Neuron (in vitro differentiated cells): ENCODE data around the gene JUP.
A peak's percentile ranks its signal among the peaks of the same experiment; 100 is the strongest.

Experiments
- H2AFZ ChIP-seq: one replicate; pipeline ENCODE4 v1.6.1; 2013; ENCODE audit warnings: low read depth, mild to moderate bottlenecking, inconsistent platforms, low read length, moderate library complexity
- H3K27me3 ChIP-seq: one replicate; pipeline ENCODE4 v1.6.1; 2013; ENCODE audit warnings: low read length; ENCODE audit not compliant: insufficient read depth
- H3K36me3 ChIP-seq: one replicate; pipeline ENCODE4 v1.6.1; 2013; ENCODE audit warnings: low read length; ENCODE audit not compliant: insufficient read depth
- H3K4me1 ChIP-seq: one replicate; pipeline ENCODE4 v1.6.1; 2013; ENCODE audit warnings: low read length; ENCODE audit not compliant: insufficient read depth
- H3K4me3 ChIP-seq: 2 replicates; pipeline ENCODE4 v1.5.1; 2013; ENCODE audit warnings: mild to moderate bottlenecking, low read length, moderate library complexity
- H3K9me3 ChIP-seq: one replicate; pipeline ENCODE4 v1.6.1; 2013; ENCODE audit warnings: low read length

The JUP gene

DNA sequence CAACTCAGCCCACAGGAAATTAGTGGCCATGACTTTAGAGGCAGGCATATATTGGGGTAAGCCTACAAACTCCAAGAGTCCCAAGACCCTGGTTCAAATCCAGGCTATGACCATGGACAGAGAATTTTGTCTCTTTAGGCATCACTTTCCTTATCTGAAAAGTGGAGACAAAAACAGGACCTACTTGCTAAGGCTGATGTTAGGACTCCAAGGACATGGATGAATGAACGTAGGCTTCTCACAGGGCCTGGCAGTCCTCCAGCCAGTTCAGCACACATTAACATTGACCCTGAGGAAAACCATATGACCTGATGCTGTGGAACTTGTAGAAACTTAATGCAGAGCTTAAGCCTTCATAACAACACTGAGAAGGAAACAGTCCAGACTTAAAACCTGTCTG lies 27.7 kb upstream of the JUP start:
- H3K4me1 ChIP-seq, result peaks cover 25% of the 10 kb centered on the region
- no peaks in the 10 kb centered on the region for H3K9me3 ChIP-seq
- H3K36me3 ChIP-seq, result peaks cover 23% of the 10 kb centered on the region
- peak overlapping the region; percentile 65 for H3K4me3 ChIP-seq
- H3K27me3 ChIP-seq, result no peaks in the 10 kb centered on the region
- no peak overlapping the region for H2AFZ ChIP-seq

DNA sequence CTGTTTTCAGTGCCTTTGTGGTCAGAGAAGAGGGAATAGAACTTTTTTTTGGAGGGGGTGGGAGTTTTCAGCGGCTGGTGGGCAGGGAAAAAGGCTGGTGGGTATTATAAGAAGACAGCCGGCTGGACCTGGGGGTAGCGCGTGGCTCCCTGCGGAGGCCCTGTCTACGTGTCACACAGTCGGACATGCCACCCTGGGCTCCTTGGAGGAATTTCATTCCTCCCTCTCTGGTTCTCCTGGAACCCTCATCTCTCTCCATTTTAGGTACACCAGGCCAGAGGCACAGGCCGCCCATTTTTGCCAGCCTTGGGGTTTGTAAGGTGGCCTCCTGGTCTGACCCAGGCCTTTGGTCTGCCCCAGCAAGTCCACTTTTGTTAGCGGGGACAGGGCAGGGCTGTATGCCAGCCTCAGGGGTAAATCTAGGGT lies 27.2 kb upstream of the JUP start:
- peak overlapping the region; percentile 82 for H2AFZ ChIP-seq
- H3K36me3 ChIP-seq, result peaks cover 22% of the 10 kb centered on the region
- no peaks in the 10 kb centered on the region for H3K27me3 ChIP-seq
- no peaks in the 10 kb centered on the region for H3K9me3 ChIP-seq
- H3K4me1 ChIP-seq, result peaks cover 25% of the 10 kb centered on the region
- H3K4me3 ChIP-seq, result peak overlapping the region; percentile 65

DNA sequence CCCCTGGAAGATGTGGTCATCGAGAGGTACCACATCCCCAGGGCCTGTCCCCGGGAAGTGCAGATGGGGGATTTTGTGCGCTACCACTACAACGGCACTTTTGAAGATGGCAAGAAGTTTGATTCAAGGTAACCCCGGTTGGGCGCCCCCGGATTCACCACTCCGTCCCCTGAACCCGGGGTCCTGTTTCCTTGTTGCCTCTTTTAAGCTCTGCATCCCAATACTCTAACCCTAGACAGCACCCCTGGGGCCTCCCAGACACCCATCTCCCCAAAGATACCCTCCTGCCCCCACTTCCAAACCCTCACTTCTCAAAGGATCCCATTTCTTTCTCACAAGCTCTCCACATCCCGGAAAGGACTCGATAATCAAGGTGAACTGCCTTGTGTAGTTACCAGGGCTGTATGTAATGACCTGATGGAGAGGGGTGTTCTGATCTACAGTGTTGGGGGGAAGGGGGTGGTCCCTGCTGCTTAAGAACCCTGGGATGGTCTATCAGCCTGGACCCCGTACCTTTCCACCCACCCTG lies 26.7 kb upstream of the JUP start:
- H3K9me3 ChIP-seq, result no peaks in the 10 kb centered on the region
- H2AFZ ChIP-seq, result peak overlapping the region; percentile 82
- H3K36me3 ChIP-seq, result peaks cover 20% of the 10 kb centered on the region
- H3K4me3 ChIP-seq, result peak overlapping the region; percentile 65
- H3K4me1 ChIP-seq, result peaks cover 25% of the 10 kb centered on the region
- no peaks in the 10 kb centered on the region for H3K27me3 ChIP-seq

- no peaks in the 10 kb centered on the region for H3K9me3 ChIP-seq
- H3K4me3 ChIP-seq, result peak within 1 kb of the TSS; percentile 65
- H2AFZ ChIP-seq, result peak within 1 kb of the TSS; percentile 82
- H3K27me3 ChIP-seq, result no peaks in the 10 kb centered on the region
- peaks cover 25% of the 10 kb centered on the region for H3K4me1 ChIP-seq
- H3K36me3 ChIP-seq, result peaks cover 16% of the 10 kb centered on the region
Observed at GRCh38 chr17:41812381-41813151, 26.1 kb upstream of the JUP start, which contains the start of gene FKBP10. Gene FKBP10, plus strand, starts transcription at chr17:41813004. Its CDS starts 31 bp downstream, at chr17:41813035.

GRCh38 chr17:41811549-41812380 lies 25.3 kb upstream of the JUP start, which contains the start of gene P3H4:
Gene P3H4, minus strand, starts transcription at chr17:41811949. Its CDS starts 34 bp downstream, at chr17:41811915.
- Histone ChIP-seq H2AFZ (peak within 1 kb of the TSS; percentile 82), H3K4me1 (peaks cover 25% of the 10 kb centered on the region), H3K4me3 (peak within 1 kb of the TSS; percentile 65), H3K36me3 (peaks cover 16% of the 10 kb centered on the region), H3K9me3 (no peaks in the 10 kb centered on the region), H3K27me3 (no peaks in the 10 kb centered on the region)

DNA sequence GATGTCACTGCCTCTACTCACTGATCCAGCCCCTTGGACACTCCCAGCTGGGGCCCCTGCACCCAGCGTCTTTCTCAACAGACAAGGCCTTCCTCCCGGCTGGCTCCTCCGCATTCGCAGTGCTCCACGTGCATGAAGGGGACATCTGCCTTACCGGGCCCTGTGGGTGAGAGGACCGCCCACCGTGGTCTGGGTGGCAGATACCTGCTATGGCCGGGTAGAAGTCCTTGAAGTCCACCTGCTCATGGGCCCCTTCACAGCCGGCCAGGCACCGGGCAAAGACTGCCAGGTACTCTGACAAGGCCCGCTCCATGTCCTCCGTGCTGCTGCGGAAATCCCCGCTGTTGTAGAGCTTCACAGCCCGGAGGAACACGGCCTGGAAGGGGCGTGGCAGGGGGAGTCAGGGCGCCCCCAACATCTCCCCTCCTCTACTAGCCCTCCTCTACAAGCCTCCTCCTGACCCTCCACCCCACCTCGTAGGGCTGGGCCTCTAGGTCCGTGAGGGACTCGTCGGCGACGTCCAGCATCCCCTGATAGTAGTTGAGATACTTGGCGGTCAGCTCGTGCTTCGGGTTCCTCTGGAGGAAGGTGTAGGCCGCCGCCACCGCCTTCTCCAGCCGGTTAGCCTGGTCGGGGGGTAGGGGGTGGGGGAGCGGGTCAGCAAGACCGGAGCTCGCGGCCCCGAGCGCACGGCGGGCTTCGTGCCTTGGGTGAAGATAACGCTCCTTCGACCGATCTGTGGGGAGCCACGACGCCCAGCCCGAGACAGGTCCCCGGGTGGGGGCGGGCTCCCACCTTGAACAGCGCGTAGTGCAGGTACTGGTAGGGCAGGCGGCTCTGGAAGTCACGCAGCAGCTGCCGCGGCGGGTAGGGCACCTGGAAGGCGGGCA lies 24.4 kb upstream of the JUP start:
- peaks cover 25% of the 10 kb centered on the region for H3K4me1 ChIP-seq
- peaks cover 17% of the 10 kb centered on the region for H3K36me3 ChIP-seq
- peak overlapping the region; percentile 65 for H3K4me3 ChIP-seq
- H3K9me3 ChIP-seq, result no peaks in the 10 kb centered on the region
- peak overlapping the region; percentile 82 for H2AFZ ChIP-seq
- no peaks in the 10 kb centered on the region for H3K27me3 ChIP-seq

DNA sequence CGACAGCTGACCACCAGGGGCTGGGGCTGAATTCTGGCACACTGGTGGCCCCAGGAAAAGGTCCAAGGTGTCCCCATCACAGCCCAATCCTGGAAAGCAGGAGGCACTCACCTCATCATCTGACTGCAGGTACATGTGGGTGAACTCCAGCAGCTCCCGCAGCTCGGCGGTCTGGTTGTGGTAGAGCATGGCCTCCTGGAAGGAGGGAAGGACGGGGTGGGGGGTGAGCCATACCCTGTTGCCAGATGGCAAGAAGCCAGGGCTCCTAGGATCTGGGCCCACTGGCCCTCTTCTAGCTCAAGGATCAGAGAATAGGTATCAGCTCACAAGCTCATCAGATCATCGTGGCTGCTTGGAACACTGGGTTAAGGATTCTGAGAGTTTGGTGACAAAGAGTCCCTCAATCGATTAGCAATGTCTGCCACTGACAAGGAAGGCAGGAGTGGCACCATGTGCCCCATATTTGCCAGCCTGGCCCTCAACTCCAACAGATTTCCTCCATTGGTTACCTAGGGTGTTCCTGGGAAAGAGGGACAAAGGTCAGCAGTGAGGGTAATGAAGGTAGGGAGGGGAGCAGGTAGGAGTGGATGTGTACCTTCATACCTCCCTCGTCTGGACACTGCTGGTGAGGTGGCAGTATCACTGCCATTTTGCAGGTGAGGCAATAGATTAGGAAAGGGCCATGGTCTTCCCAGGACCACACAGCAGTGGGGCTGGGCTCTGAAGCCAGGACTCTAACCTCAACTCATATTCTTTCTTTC lies 20.4 kb upstream of the JUP start:
- peaks cover 17% of the 10 kb centered on the region for H3K36me3 ChIP-seq
- H3K9me3 ChIP-seq, result no peaks in the 10 kb centered on the region
- H3K4me3 ChIP-seq, result no peak overlapping the region
- H3K4me1 ChIP-seq, result peaks cover 11% of the 10 kb centered on the region
- no peak overlapping the region for H2AFZ ChIP-seq
- H3K27me3 ChIP-seq, result no peaks in the 10 kb centered on the region

GRCh38 chr17:41803049-41804020 lies 16.8 kb upstream of the JUP start:
- no peaks in the 10 kb centered on the region for H3K27me3 ChIP-seq
- H2AFZ ChIP-seq, result no peak overlapping the region
- H3K9me3 ChIP-seq, result no peaks in the 10 kb centered on the region
- peaks cover 10% of the 10 kb centered on the region for H3K36me3 ChIP-seq
- no peak overlapping the region for H3K4me3 ChIP-seq
- H3K4me1 ChIP-seq, result peaks cover 5% of the 10 kb centered on the region

DNA sequence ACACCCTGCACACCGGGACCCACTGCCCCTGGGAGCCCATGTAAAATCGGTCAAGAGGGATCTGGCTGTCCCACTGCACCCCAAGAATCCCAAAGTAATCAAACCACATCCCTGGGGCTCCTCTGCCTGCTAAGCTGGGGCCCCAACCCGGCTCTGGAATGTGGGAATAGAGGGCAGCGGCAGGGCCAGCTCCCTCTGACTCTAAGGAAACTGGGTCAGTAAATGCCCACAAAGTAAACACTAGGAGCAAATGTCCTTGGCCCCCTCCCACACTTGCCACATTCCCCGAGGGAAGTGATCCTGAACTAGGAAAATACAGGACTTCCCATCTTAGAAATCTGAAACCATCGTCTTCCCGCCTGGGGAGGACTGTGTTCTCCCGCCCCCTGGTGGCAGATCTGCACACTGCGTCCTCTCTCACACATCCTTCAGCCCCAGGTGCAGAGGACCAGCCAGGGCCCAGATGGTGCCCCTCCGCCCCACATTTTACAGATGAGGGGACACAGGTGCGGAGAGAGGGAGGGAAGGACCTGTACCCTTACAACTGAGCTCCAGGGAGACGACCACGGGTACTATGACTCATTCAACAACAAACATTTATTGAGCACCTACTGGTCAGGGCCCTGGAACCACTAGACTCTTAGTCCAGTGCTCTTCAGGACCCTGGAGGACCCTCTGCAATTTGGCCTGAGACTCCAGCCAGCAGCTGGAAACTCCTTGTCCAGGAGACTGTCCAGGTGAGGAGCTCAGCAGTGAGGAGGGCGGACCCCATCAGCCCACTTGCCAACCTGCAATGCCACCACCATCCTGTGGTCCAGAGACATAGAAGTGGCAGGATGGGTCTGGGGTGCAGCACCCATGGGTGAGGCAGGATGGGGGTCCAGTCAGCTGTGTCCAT lies 15.1 kb upstream of the JUP start:
- Histone ChIP-seq H3K9me3 (no peaks in the 10 kb centered on the region), H3K36me3 (peaks cover 6% of the 10 kb centered on the region), H3K27me3 (no peaks in the 10 kb centered on the region), H2AFZ (no peak overlapping the region), H3K4me3 (no peak overlapping the region), H3K4me1 (peaks cover 5% of the 10 kb centered on the region)

GRCh38 chr17:41800601-41801373 lies 14.3 kb upstream of the JUP start:
- Histone ChIP-seq H3K4me1 (peaks cover 5% of the 10 kb centered on the region), H3K36me3 (no peaks in the 10 kb centered on the region), H2AFZ (no peak overlapping the region), H3K4me3 (no peak overlapping the region), H3K27me3 (no peaks in the 10 kb centered on the region), H3K9me3 (no peaks in the 10 kb centered on the region)
